Vagina (tissue), 2 donors: Measurements from ENCODE around the gene KIF1B.

Source experiments
- POLR2A ChIP-seq, 2 donors: fragments of 450-650 bp; IDR thresholded peaks; one replicate each; pipeline ENCODE4 v1.6.1; 2017; ENCODE audit warnings: antibody characterized with exemption in 2 of 2, mild to moderate bottlenecking in 2 of 2, moderate library complexity in 2 of 2
- TF ChIP-seq, protein P1 (sequence below), 3 experiments: fragments of 450-650 bp in 2 of 3; fragments of 200-600 bp in 1 of 3; sonication (generic) in 1 of 3; IDR thresholded peaks; one replicate each; pipeline ENCODE4 v1.5.1; 2017 to 2019; ENCODE audit warnings: antibody characterized with exemption in 3 of 3, mild to moderate bottlenecking in 2 of 3, moderate library complexity in 2 of 3

- TF ChIP-seq, protein P1, sequence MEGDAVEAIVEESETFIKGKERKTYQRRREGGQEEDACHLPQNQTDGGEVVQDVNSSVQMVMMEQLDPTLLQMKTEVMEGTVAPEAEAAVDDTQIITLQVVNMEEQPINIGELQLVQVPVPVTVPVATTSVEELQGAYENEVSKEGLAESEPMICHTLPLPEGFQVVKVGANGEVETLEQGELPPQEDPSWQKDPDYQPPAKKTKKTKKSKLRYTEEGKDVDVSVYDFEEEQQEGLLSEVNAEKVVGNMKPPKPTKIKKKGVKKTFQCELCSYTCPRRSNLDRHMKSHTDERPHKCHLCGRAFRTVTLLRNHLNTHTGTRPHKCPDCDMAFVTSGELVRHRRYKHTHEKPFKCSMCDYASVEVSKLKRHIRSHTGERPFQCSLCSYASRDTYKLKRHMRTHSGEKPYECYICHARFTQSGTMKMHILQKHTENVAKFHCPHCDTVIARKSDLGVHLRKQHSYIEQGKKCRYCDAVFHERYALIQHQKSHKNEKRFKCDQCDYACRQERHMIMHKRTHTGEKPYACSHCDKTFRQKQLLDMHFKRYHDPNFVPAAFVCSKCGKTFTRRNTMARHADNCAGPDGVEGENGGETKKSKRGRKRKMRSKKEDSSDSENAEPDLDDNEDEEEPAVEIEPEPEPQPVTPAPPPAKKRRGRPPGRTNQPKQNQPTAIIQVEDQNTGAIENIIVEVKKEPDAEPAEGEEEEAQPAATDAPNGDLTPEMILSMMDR (IDR thresholded peaks at IDR 0.05): no peak
- TF ChIP-seq POLR2A (IDR thresholded peaks at IDR 0.05): no peak
Measured at GRCh38 chr1:10429868-10430215, 219.5 kb downstream of the KIF1B start.
